T1000 (cell line): ENCODE results near the gene EFNA4.
A peak's percentile ranks its signal among the peaks of the same experiment; 100 is the strongest.

ENCODE experiments used
- DNase-seq: peaks from one replicate; lab custom pipeline; 2025; ENCODE audit warnings: mixed read lengths; lab: John Stamatoyannopoulos, UW

Gene EFNA4

DNA sequence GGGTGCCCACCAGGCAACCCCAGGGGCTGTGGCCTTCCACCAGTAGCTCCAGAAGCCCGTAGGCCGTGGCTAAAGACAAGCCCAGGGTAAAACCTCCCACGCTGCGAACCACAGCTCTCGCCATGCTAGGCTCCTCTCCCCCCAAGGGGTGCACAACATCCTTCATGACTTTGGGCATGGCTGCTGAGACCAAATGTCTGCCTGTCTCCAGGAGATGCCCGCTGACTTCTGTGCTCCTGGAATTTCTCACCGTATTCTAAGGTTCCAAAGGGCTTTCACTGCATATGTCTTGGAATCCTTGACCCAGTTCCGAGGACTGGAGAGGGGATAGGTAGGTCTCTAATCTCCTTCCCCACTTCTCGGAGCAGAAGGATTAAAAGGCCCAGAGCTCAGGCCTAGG, 30.0 kb upstream of the EFNA4 start, which contains the start of the genes DCST1 and DCST2:
Gene DCST1 (plus strand): TSS at position 301 of the 400 bp plus-strand sequence. CDS start 213 bp downstream, outside the sequence.
Gene DCST2 (minus strand): TSS at position 258 of the 400 bp plus-strand sequence. CDS start 80 bp downstream, at position 178.
- no peak for DNase-seq

DNA sequence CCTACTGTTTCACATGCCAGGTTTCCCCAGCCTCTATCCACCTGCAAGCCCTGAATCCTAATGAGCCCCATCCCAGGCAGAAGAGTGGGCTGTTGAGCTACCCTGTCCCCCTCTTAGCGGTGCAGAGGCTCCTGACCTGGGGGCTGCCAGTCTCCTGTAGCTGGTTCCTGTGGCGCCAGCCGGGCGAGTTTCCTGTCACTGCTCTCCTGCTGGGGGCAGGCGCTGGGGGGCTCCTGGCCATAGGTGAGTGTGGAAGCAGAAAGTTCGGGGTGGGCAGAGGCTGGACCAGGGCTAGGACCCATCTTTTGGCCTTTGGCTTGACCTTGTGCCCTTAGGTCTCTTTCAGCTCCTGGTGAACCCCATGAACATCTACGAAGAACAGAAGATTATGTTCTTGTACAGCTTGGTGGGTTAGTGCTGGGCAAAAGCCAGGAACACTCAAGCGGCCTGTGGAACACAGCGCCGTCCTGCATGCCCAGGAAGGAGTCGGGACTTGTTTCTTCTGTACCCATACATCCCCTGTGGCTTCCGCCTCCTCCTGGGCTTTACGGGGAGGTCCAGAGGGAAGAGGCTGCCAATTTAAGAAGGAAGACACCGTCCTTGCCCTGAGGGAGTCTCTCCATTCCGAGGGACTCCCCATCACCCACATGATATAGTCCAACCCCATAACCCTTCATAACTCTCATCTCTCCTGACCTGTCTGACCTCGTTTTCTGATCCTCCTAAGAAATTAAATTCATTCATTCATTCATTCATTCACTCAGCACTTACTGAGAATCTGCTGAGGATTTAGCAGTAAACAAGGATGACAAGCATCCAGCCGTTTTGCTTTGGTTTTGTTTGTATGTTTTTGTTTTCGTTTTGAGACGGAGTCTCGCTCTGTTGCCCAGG, 29.0 kb upstream of the EFNA4 start:
- DNase-seq: no peak

DNA sequence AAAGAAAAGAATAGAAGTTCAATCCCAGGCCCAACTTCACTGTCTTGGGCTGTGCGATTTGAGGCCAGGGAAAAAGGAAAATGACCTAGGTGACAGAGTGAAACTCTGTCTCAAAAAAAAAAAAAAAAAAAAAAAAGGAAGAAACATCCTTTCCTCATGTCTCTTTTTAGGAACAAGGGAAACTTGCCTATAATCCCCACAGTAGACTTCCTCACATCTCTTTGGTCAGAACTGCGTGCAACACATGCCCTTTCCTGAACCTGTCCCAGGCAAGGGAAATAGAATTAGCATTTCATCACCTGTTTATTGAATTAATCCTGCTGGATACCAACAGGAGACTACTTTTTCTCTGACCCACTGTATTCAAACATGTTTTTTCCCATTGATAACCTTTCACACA, 27.6 kb upstream of the EFNA4 start:
- no peak for DNase-seq

DNA sequence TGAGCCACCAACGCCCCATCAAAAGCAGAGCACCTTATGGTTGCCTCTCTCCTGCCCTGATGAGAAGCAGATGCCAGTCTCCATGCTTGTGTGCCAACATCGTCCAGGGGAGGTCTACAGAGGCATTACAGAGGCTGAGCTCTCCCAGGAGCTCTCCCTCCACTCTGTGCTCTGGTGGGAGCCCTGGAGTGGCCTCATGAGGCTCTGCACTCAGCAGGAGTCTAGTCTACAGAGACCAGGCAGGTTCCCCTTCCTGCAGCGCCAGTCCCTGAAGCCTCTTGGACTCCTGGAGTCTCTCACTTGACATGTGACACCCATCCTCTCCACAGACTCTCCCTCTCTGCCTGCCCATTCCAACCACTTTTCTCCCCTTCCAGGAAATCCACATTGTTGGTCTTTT, 26.5 kb upstream of the EFNA4 start:
- DNase-seq: no peak

DNA sequence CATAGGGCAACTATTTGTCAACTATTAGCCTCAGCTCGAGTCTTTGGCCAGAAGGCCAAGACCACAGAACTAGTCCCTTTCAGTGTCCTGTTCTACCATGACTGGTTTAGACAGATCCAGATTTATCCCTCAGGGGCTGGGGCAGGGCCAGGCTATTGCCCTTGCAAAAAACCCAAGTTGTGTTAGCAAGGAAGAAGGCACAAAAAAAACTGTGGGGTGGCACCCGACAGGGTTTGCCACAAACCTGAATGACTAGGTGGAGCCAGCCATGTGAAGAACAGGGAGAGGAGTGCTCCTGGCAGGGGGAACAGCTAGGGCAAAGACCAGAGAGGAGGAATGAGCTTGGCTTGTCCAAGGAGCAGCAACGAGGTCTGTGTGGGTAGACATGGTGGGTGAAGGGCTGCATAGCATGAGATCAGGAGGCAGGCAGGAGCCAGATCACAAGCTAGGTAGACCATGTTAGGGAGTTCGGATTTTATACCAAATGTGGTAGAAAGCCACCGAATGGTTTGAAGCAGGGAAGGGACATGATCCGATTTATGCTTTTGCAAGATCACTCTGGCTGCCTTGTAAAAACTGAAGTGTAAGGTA, 25.6 kb upstream of the EFNA4 start:
- no peak for DNase-seq

DNA sequence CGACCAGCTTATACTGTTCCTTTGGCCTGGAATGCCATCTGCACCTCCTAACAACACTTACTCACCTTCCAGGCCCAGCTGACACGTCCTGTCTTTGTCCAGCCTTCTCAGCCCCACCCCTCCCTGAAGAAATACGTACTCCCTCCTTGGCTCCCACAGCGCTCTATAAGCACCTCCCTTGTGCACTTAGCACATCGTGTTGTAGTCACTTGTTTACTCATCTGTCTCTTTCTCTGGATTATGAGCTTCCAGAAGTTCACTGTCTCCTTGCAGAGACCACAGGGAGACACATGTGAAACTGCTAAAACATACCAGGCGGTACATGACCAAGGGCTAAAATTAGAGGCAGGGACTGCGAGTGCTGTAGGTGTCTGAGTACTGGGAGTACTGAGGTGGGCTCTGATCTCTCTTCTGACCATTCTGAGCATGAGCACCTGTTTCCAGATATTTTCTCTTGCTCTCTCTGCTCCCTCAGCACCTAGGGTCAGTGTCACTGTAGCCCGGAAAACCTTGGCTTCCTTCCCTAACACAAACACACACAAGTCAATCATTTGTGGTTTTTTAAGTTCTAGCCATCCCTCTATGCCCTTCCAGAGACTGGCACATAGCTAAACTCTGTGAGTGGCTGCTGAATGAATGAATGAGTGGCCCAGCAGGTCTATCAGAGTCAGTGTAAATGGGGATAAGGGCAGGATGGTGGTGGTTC, 24.8 kb upstream of the EFNA4 start:
- no peak for DNase-seq

DNA sequence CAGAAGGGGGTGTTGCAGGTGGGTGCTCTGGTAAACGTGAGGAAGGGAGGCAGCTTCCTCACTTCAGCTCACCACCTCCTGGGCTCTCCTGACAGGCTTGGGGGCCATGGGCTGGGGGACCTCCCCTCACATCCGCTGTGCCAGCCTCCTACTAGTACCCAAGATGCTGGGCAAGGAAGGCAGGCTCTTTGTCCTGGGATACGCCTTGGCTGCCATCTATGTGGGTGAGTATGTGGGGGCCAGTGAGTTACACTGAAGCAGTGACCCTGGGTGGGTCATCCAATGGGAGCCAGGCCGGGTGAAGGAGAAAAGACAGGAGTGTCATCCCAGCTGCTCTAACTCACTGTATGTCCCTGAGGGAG, 24.3 kb upstream of the EFNA4 start:
- DNase-seq: no peak

DNA sequence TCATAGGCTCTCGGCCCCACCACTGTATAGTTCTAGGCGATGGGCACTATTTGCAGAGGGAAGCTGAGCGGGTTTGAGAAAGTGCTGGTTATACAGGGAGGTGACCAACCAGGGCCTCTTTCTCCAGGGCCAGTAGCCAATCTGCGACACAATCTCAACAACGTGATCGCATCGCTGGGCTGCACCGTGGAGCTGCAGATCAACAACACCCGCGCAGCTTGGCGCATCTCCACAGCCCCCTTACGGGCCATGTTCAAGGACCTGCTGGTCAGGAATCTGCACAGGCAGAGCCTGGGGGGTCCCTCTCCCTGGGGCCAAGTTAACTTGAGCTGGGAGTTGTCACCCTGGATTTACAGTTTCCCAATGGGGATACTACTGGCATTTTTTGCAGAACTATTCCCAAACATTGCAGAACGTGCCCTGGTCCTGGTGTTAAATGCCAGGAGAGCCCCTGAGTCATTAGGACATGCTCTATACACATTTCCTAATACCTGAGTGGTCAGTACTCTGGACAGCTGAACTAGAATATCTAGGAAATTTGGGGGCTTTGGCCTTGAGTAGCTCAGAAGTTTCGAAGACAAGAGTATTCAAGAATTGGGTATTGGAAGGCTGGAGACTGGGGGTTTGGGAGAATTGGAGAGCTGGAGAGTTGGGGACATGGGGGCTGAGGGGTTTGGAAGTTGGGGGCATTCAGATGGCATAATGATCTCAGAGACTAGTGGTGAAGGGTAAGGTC, 23.0 kb upstream of the EFNA4 start:
- DNase-seq: no peak

DNA sequence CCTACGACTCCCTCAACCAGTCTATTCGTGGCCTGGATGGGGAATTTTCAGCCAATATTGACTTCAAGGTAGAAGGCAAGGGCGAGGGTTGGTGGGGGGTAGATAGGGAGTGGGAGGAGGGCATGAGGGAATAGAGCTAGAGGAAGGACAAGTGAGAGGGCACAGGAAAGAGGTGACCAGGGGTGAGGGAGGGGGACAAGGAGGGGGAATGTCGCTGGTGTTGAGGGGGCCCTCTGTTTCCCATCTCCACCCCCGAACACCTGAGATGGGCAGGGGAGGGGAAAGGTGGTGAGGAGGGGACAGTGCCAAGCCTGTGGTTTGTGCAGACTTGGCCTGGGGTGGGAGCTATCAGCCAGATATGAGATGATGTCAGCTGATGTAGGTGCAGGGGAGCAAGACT, 20.8 kb upstream of the EFNA4 start:
- no peak for DNase-seq

DNA sequence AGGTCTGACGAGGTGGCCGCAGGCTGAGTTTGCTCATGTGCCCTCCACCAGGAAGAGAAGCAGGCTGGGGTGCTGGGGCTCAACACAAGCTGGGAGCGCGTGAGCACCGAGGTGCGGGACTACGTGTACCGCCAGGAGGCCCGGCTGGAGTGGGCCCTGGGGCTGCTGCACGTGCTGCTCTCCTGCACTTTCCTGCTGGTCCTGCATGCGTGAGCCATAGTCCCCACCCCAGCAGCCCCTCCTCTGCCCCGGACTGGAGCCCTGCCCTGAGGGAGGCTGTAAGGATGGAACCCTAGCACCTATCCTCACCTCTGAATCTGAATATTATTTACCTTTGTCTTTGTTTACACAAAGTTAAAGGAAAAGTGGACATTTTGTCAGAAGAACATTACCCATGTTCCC, 20.2 kb upstream of the EFNA4 start:
- no peak for DNase-seq

DNA sequence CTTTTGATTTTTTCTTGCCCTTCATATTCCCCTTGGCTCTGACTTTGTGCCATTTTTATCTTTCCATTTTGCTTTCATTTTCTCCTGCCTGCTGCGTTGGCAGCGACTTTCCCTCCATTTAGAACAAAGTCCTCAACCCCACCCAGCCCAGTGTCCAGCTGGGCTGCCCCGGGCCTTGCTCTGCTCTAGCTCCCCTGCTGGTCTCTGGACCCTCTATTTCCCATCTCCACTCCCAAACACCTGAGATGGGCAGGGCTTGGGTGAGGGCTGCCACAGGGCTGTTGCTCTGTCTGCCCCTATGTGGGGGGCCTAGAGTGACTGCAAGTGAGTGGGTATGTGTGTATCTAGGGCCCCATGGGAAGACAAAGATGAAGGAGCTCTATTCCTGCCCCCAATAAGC, 19.7 kb upstream of the EFNA4 start:
- DNase-seq: no peak

DNA sequence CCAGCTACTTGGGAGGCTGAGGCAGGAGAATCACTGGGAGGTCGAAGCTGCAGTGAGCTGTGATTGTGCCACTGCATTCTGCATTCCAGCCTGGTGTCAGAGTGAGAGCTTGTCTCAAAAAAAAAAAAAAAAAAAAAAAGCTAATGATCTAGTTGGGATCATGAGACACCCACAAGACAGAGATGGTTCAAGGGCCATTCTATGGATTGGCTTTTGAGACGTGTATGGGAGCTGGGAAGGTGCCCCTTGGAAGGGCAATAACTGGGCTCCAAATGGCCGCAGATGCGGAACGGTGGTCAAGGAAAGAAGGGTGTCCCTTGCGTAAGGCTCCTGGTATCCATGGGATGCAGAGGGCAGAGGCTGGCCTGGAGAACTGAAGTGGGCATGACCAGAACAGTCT, 19.2 kb upstream of the EFNA4 start:
- DNase-seq: no peak

DNA sequence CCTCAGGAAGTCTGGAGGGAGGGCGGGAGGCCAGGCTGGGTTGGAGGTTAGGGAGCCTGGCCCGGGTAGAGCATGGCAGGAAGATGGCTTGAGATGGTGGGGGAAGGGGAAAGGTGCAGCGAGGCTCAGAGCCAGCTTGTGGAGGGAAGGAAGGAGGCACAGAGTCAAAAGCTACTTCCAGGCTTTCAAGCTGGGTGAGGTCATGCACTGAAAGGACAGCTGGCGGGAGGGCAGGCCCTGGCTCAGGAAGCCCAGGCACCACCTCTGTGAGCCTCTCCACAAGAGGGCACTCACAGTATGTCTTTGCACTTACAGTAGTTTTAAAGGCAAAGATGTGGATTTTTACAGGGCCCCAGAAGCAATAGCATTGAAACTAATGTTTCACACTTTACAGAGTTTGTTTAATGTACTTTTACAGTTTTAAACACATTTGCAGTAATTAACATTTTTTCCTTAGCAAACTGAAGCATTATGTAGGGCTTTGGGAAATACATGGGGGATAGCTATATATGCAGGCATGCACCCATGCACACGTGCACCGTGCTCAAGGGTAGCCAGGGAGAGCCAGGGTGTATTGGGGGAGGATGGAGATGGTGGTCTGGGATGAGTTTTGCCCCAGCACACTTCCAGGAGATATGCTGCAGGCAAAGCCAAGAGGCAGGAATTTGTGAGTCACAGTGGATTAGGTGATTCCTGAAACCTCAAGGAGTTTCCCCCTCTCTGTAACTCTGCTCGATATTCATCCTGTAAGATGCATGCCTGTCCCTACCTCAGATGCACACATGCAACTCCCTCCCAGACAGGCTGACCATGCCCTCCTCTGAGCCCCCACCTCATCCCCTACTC, 18.5 kb upstream of the EFNA4 start:
- peak; percentile 27 for DNase-seq

DNA sequence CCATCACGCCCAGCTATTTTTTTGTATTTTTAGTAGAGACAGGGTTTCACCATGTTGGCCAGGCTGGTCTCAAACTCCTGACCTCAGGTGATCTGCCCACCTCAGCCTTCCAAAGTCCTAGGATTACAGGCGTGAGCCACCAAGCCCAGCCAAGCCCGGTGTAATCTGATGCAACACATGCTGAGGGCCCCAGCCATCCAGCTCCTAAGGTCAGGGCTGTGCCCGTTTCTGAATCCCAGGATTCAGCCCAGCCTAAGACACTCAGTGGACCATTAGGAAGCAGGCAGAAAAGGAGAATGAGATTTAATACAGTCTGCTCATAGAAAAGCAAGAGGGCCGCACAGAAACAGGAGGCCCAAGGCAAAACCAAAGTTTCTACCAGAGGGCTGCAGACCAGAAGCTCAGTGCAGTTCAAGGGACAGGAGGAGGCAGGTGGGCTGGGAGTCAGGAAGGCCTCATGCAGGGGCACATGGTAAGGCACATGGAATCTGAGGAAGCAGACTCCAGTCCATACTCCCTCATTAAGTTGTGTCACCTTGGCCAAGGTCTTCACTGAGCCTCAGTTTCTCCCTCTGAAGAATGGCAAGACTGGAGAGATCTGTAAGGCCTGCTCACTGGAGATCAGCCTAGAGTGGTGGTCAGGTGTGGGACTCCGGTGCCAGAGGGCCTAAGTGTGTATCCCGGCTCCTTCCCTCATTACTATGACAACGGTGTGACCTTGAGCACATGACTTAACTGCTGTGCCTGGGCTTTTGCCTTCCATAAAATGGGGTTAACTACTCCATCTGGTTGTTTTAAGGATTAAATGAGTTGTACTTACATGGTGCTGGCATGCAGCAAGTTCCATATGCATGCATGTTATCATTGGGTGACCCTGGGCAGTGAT, 14.8 kb upstream of the EFNA4 start:
- no peak for DNase-seq

DNA sequence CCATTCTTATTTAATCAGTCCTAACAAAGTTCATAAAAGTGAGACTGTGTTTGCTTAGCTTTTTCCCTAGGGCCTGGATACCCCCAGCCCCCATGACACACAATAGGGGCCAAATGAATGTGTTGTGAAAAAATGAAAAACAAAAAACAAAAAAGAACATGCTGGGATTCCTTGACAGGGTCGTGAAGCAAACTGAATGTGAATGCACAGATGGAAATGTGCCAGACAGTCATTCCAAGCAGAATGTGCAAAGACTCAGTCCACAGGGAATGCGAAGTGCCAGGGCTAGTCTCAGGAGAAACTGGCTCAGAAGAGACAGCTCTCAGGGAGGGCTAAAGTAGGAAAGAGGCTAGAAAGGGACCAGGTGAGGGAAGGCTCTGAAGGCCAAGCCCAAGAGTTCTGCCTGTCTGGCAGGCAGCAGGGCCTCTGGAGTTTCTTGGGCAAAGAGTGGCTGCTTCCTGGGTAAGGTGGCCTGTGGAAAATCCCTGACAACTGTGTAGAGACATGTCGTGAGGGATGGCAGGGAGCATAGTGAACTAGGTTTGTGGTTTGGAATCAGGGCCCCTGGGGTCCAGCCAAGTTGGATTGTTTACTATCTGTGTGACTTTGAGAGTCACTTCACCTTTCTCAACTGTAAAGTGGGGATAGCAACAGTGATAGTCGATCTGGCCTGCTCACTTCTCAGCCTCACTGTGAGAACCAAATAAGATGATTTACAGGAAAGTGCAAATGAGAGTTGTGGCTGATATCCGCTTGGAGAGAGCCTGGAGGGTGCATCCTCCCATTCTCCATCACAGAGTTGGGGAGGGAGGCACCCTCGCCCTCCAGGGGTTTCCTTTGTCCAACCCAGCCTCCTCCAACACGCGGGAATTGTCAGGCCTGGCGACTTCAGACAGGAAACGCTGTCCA, 13.6 kb upstream of the EFNA4 start:
- no peak for DNase-seq

DNA sequence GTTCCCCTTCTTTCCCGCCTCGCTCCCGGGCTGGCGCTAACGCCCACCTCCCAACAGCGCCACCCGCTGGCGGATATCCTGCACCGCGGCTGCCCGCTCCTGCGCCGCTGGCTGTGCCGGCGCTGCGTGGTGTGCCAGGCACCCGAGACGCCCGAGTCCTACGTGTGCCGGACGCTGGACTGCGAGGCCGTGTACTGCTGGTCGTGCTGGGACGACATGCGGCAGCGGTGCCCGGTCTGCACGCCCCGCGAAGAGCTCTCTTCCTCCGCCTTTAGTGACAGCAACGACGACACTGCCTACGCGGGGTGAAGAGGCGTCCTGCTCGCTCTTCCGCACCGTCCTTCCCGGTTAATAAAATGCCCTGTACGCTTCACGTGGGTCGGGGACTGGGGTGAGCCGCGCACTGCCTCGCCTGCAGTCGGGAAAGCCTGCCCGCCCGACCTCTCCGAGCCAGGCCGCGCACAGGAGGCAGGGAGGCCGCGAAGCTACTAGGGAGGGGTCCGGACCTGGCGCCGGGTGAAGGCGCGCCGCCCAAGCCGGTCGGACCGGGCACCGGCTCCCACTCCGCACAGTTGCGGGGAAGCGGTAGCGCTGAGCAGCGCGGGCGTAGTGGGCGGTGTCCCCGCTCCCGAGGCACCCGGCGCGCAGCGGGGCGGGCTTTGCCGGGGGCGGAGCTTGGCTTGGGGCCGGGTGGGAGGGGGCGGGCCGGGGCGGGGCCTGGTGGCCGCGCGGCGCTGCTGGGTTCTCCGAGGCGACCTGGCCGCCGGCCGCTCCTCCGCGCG, 12.8 kb upstream of the EFNA4 start, which contains the start of gene ADAM15:
Gene ADAM15 (plus strand): TSS at position 757 of the 782 bp plus-strand sequence. CDS start 71 bp downstream, outside the sequence.
- peak; percentile 57 for DNase-seq

DNA sequence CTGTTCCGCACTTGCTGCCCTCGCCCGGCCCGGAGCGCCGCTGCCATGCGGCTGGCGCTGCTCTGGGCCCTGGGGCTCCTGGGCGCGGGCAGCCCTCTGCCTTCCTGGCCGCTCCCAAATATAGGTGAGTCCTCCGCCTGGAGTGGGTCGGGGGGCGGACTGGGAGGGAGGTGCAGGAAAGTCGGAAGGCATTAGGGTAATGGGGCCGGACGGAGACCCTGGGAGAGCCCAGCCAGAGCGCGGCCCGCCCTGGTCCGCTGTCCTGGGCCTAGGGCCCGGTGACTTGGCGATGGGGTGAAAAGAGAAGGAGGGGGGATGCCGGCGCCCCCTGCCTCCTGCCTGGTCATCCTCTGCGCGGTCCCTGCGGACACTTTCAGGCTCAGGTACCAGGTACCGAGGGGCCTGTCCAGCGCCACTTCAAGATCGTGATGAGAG, 12.2 kb upstream of the EFNA4 start:
- DNase-seq: no peak

DNA sequence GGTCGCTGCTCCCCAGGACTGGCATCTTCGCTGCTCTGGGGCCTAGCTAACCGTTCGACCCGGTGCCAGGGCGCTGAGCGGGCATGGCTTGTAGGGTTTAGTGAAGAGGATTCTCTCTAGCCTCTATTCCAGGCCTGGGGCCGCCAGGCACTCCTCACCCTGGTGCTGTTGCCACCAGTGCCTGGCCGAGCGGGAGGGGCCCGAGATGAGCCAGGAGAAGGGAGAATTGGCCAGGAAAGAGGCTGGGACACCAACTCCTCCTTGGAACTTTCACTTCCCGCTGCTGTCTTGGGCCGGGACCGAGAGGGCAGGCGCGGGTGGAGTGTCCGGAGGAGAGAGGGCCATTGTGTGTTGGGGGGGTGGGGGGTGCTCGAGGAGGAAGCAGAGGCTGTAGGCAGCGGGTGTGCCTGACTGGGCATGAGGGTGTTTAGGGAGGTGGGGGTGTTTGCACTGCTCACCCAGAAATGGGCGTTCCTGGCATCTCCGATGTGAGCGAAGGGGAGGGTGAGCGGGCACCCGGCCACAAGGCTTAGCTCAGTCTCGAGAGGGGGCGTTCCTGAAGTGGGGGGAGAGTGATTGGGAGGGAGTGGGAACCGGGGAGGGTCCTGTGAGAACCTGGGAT, 11.7 kb upstream of the EFNA4 start:
- peak; percentile 19 for DNase-seq
